GM18517 (cell line): ENCODE data around the gene TNFRSF25.

Source experiments
- ATAC-seq: cut with Tn5 transposase; IDR thresholded peaks from one replicate; pipeline ENCODE4 v1.9.1; 2021; ENCODE audit warnings: mild to moderate bottlenecking, moderate library complexity; ENCODE audit not compliant: unreplicated experiment

Gene TNFRSF25, protein sequence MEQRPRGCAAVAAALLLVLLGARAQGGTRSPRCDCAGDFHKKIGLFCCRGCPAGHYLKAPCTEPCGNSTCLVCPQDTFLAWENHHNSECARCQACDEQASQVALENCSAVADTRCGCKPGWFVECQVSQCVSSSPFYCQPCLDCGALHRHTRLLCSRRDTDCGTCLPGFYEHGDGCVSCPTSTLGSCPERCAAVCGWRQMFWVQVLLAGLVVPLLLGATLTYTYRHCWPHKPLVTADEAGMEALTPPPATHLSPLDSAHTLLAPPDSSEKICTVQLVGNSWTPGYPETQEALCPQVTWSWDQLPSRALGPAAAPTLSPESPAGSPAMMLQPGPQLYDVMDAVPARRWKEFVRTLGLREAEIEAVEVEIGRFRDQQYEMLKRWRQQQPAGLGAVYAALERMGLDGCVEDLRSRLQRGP

GRCh38 chr1:6466023-6466422 lies at the start of gene TNFRSF25:
TSS of gene TNFRSF25 (minus strand) at chr1:6466173. CDS start at chr1:6466107, 66 bp downstream.
- no peak for ATAC-seq

- ATAC-seq = no peak
These were observed 49.8 kb upstream of the TNFRSF25 start for GRCh38 chr1:6515771-6516170.

DNA sequence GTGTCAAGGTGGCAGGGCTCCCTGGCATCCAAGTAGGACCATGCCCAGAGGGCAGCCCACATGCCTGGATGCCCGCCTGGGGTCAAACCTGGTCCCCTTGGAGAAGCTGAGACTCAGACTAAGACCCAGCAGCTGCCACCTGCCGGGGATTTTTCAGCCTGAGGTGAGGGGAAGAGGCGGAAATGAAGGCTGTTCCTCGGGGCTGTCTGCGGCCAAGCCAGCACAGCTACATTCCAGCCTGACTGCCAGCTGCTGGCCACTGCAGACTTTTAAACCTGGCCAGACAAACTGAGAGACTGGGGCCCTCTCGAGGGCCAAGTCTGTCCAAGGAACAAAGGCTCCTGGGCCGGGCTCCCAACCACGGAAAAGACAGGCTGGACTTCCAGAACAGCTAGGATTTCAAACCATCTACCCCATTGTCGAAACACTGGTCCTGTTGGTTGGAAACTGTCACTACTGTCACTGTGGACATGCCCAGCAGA lies 47.4 kb upstream of the TNFRSF25 start:
- ATAC-seq = no peak

- no peak for ATAC-seq
These were observed 46.9 kb upstream of the TNFRSF25 start for GRCh38 chr1:6512908-6513280.

DNA sequence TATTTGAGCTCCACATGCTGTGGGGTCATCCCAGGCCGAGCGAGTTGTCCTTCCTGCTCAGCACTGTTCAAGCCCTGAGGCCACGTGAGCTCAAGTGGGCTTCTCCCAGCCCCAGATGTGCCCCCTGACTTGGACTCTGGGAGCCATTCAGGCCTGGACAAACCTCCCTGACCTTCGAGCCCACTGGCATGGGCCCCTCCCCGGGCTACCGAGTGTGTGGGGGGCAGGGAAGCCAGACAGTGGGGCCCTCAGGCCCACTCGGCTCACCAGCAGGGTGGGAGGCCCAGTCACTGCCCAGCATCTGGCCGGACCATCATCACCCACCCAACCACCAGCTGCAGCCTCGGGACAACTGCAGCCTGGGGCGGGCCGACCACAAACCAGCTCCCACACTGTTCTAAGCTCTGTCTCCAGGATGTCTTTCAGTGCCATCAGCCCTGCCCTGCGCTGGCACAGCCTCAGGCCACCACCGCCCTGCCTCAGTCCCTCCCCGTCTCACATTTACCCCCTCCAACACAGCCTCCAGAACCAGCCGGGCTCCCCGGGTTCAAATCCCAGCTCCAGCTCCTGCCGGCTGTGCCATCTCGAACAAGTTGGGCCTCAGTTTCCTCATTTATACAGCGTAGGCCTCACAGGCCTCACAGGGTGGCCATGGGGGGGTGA lies 46.4 kb upstream of the TNFRSF25 start:
- ATAC-seq = no peak

GRCh38 chr1:6511561-6512244 lies 45.7 kb upstream of the TNFRSF25 start:
- no peak for ATAC-seq

DNA sequence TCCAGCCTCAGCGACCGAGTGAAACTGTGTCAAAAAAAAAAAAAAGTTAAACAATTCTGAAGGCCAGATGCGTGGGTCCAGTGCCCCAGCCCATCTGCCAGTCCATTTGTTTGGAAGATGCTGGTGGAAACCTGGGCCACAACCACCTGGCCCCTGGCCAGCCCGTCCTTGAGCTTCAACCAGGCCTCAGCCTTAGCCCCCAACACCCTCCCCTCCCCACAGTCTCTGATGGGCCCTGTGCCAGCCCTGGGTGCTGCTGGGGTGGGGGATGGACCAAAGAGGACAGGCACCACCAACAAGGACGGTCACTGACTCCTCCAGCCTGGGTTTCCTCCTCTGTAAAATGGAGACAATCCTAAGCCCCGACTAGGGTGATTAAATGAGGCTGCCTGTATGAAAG lies 45.1 kb upstream of the TNFRSF25 start:
- ATAC-seq = no peak

DNA sequence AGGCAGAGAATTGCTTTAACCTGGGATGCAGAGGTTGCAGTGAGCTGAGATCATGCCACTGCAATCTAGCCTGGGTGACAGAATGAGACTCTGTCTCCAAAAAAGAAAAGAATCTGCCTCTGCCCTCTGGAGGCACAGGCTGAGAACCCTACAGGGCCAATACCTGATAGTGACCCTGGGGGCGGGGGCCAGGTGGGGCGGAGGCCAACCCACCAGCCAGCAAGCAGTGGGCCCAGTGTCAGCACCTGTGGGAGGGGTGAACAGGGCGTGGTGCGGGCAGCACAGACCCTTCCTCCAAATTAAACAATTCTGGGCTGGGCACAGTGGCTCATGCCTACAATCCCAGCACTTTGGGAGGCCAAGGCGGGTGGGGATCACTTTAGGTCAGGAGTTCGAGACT lies 44.5 kb upstream of the TNFRSF25 start:
- no peak for ATAC-seq

DNA sequence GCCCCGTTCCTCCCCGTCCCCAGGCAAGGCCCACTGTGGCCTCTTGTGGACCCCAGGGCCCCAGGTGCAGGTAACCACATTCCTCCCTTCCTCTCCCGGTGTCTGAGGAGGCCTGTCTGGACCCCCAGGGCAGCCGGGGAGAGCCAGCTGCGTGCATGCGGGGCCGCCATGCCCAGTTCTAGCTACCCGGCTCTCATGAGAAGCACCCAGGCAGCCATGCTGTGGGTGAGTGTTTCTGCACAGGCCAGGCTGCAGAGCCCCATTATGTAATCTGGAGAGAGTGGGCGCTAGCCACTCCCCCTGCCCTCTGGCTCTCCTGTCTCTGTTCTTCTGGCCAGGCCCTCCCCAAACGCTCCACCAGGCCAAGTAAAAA lies 43.9 kb upstream of the TNFRSF25 start:
- no peak for ATAC-seq

GRCh38 chr1:6509220-6509918 lies 43.4 kb upstream of the TNFRSF25 start:
- ATAC-seq = no peak

GRCh38 chr1:6508816-6509189 lies 42.8 kb upstream of the TNFRSF25 start:
- ATAC-seq = no peak

GRCh38 chr1:6508154-6508815 lies 42.3 kb upstream of the TNFRSF25 start:
- ATAC-seq = no peak

GRCh38 chr1:6507461-6507911 lies 41.5 kb upstream of the TNFRSF25 start:
- no peak for ATAC-seq

- ATAC-seq = no peak
These were observed 41.1 kb upstream of the TNFRSF25 start for GRCh38 chr1:6507037-6507428.

DNA sequence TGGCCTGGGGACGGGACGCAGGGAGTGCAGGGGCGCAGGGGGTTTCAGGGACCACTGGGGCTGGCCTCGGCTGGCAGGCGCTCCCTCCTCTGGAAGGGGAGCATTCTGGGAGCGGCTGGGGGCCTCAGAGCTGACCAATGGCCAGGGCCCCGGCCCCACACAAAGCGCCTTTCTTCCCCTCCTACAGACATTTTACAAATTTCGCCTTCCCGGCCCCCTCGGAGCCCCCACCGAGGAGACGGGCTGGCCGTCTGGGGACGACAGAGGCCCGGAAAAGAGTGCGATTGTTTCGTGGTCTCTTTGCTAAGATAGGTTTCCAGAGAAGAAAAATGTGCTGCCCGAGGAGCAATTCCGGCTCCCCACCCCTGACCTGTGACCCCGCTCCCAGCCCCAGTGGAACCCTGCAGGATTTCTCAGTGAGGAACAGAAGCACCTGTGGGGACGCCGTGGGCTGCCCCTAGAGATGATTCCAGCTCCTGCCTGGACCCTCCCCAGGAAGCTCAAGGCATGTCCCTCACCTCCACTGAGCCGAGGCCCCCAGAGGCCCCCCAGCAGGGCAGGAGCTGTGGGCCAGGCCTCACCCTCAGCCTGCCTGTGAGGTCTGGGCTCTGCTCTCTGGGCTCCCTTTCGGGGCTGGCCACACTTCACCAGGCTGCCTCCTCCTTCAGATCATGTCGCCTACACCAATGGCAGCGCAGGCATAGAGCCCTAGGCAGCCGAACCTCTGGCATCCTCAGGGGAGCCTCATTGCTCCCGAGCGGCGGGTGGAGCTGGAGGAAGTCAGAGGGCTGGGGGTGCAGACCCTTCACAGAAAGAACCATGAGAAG lies 40.5 kb upstream of the TNFRSF25 start:
- ATAC-seq = no peak

DNA sequence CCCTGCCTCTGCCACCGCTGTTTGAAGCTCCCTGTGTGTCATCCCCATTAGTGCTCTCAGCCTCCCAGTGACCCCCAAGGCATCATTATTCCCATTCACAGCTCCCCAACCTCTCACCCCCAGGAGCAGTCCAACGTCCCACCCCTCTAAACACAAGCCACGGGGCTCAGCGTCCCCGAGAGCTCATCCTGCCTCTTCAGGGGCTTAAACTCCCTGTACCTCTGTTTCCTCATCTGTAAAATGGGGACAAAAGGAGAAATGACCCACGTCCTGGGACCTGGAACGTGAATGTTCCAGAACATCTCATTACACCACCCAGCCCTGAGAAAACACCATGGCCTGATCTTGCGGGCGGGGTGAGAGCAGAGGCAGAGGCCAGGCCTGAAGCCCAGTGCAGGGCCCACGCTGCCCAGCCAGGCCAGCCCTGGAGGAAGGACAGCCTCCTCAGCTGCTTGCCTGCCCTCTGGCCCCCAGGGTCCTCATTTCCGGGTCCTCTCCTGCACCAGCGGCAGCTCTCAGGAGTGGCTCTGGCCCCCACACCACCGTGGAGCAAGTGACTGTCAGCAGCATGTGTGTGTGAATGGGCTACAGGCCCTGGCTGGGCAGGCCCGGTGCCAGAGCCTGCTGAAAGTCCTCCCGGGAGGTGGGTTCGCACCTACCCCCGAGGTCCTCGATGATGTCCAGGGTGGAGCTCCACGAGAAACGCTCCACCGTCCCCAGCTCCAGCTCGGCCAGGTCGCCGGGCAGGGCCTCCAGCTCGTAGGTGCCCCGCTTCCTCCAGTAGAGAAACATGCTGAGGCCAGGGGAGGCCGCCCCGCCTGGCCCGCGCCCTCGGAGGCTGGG lies 39.6 kb upstream of the TNFRSF25 start:
- ATAC-seq = no peak

GRCh38 chr1:6504887-6505286 lies 38.9 kb upstream of the TNFRSF25 start:
- no peak for ATAC-seq

DNA sequence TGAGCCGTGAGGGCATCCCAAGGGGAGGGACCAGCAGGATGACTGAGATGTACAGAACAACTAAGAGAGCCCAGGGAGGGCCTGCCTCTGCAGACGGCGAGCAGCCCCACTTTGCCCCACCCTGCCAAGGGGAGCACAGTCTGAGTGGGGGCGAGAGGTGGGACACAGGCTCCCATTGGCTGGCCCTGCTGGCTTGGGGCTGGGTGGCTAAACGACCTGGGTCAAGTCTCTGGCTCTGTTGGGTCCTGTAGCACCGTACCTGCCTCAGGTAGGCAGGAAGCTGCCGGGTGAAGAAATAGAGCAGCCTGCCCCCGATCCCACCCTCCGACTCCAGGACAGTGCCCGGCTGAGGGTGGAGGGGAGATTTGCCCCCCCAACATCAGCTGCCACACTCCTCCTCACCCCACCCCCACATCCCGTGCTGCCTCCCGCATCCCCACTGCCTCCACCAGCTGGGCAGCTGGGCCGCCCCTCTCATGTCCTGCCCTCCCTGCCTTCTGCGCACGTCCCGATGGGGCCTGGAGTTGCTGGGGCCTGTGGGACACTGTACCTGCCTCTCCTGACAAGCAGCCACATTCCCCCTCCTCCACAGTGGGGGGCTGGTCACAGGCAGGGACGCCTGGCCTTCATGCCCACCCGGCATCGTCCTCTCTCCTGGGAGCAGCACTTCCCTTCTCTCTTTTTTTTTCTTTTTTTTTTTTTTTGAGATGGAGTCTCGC lies 38.1 kb upstream of the TNFRSF25 start:
- ATAC-seq = no peak
